HG02623 (cell line): ENCODE data around the gene SLC46A3.
"Not testable (repeated sequence)": the region's sequence is repeated elsewhere in the genome, so short reads cannot be mapped to it uniquely, and the experiment has no call there.

Experiments used
- ATAC-seq: cut with Tn5 transposase; IDR thresholded peaks from one replicate; pipeline ENCODE4 v1.9.1; 2021; ENCODE audit warnings: moderate library complexity; ENCODE audit not compliant: unreplicated experiment

The SLC46A3 gene

DNA sequence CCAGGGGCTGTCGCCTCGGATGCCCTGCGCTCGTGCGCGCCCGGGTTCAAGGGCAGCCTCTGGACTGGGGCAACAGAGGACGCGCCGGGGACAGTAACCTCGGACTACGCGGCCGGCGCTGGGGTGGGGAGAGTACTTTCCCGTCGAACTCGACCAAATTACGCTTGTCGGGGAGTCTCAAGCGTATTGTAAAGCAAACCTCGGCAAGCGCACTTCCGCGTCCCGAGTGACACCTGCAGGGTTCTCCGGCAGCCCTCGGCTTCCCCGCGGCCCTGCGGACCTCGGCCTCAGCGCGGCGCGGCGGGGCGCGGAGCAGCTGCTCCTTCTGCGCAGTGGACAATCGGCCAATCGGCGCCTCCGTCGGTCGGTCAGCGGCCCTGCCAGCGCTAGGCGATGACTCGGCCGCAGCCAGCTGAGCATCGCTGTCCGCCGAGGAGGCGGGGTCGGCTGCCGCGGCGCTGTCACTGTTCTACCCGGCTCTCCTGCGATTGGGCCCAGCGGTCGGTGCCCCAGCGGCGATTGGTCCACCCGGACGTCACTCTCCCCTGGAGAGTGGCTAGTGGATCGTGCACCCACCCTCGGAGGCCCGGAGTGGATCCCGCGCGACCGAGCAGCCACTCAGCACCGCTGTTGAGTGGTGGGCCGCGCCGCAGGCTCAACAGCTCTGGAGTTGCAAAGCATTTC lies at the start of gene SLC46A3:
SLC46A3 (minus strand) TSS at position 428 of the 684 bp plus-strand sequence. CDS start 972 bp downstream, outside the sequence.
- ATAC-seq, result peak; percentile 99

DNA sequence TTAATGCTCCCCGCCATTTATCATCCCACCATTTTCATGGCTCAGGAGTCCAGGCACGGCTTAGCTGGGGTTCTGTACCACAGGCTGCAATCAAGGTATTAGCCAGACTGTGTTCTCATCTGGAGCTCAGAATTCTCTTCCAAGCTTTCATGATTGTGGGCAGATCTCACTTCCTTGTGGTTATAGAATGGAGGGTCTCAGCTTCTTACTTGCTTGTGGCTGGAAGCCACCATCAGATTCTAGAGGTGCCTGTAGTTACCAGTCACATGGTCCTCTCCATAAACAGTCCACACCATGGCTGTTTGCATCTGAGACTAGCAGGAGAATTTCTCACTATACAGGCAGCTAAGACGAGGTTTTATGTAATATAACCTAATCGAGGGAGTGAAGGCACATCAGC lies 45.1 kb upstream of the SLC46A3 start:
- ATAC-seq, result no peak

DNA sequence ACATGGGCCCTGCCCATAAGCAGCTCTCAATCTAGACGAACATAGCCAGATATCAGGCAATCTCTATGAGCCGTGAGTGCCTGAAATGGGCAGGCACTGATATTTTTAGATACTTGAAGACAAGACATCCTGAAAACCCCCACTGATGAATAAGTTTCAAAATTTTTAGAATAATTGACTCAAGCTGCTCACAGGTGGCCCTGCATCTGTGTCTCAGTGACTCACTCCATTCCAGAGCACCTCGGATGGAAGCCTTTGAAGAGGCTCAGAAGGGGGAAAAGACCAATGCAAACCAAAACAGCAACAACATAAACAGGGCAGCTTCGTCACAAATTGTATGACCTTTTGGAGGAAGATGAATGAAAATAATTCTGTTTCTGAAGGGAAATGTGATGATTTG lies 42.8 kb upstream of the SLC46A3 start:
- ATAC-seq, result no peak

DNA sequence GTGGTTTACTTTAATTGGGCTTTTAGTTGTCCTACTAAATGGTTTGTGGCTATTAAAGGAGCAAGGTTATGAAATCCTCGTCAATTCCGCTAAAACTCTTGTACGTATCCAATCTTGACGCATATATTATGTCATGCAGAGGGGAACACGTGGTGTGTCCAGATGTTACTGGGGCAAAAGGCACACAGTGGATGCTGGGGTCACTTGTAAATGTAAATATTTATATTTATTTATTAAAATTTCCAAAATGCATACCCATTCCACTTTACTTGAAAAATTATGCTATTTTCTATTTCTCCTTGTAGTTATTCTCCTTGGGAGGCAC lies 36.7 kb upstream of the SLC46A3 start:
- no peak for ATAC-seq

DNA sequence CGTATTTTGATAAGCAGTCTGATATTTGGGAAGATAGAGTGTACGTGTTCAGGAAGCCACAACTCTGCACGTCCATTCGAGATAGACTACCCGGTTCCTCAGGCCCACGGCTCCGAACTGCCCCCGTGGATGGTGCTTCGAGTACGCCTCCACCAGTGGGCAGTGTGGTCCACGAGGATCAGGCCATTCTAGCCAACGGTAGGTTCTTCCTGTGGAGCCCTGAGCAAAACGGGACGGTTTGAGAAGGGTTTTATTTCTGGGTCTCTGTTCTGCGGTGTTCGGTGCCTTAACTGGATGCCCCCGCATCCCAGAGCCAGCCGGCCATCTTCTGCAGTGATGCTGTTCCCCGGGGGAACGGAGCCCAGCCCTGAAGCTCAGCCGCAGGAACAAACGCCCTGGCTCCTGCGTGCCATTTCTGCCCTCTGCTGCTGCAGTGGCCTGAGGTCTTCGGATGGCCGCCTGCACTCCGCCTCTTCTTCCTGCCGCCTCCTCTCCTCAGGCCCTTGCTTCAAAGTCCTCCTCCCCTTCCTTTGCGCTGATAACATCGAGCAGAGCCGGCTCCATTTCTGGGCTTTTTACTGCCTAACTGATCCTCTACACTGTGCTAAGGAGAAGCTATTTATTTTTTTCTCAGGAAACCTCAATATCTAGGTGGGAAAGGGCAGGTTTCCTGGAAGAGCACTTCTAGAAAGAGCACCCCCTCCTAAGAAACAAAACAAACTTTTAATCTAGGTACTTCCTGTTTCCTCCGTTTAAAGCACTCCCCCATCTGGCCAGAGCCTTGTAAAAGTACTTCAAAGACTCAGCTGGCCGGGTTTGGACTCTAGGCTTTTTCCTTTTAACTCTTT lies 36.2 kb upstream of the SLC46A3 start:
- ATAC-seq, result no peak

- ATAC-seq, result no peak
Measured at GRCh38 chr13:28753946-28754345, 35.2 kb upstream of the SLC46A3 start.

GRCh38 chr13:28753208-28753892 lies 34.6 kb upstream of the SLC46A3 start:
- no peak for ATAC-seq

DNA sequence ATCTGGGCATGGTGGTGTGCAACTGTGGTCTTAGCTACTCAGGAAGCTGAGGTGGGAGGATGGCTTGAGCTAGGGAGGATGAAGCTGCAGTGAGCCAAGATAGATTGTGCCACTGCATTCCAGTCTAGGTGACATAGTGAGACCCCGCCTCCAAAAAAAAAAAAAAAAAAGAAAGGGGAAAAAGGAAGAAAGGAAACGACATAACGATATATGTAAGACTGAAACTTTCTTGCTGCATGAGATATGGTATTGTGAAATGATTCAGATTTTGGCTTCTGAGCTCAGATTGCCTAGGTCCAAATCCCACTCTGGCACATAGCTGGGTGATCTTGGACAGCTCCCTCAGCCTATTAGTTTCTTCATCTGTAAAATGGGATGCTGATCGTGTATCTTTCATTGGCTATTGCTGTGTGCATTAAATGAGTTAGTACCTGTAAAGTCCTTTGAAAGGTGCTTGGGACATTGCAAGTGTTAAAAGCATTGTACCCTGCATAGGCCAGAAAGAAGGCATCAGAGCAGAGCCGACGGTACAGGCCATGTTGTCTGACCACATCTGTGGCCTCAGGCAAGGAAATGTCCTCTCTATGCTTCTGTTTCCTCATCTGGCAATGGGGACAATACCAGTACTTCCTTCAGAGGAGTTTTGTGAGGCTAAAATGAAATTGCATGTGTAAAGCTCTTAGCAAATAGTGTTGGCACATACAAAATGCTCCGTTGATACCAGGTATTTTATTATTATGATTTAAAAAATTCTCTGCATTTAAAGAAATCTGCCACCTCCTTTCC lies 32.6 kb upstream of the SLC46A3 start:
- no peak for ATAC-seq

DNA sequence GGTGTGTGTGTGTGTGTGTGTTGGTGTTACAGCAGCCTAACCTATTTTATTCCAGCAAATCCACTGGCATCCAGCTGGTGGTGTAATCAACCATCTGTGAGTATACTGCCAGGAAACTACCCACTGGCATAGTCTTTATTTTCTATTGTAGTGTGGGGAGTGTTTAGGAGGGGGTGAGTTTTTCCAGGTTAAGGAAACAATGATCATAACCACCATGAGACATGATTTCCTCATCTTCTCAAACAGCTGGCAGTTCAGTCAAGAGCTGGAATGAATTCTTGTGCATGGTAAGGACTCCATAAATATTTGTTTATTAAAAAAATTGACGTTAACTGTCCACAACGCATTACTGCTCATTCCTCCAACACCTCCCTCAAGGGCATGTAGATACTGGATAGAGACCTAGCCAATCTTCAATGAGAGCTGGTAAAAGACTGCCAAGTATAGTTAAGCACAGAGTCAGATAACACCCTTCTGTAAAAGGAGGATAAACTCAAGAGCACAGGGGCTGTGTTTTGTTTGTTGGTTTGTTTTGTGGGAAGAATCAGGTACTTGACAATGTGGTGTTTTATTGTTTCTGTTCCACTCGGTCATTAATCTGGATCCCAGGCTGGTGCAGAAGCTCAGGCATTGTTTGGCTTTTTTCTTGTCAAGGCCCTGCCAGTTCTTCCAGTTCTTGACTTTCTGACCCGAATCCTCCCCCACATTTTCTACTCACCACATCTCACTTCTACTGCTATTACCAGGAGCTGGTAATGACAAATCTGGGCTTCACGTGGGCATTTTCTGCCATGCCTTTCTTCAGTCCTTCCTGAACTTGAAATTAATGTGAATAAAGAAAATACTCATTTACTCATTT lies 31.6 kb upstream of the SLC46A3 start:
- ATAC-seq, result no peak

DNA sequence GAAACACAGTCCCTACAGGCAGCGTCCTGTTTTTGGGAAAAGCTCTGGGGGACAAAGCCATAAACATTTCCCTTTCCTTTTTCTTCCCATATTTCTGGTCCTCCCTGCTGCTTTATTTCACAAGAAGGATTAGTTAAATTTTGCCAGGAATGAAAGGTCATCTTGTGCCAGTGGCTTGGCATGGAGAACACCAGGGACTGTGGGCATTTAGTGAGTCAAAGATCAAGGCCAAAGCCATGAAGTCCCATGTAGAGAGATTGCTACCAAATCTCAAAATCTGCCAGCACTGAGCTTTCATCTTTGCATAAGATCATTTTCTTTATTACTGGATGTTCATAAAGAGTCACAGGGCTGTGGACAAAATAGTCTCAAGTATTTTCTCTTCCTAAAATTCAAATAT lies 29.1 kb upstream of the SLC46A3 start:
- no peak for ATAC-seq

DNA sequence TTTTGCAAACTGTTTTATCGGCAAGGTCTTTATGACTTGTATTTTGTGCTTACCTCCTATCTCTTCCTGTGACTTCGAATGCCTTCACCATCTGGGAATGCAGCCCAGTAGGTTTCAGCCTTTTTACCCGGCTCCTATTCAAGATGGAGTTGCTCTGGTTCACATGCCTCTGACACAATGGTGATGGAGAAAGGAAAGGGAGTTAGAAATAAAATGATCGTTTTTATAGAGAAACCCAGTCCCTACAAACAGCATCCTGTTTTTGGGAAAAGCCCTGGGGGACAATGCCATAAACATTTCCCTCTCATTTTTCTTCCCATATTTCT lies 27.5 kb upstream of the SLC46A3 start:
- no peak for ATAC-seq

GRCh38 chr13:28744656-28745055 lies 25.9 kb upstream of the SLC46A3 start:
- no peak for ATAC-seq

- ATAC-seq, result no peak
Measured at GRCh38 chr13:28744091-28744536, 25.3 kb upstream of the SLC46A3 start.

DNA sequence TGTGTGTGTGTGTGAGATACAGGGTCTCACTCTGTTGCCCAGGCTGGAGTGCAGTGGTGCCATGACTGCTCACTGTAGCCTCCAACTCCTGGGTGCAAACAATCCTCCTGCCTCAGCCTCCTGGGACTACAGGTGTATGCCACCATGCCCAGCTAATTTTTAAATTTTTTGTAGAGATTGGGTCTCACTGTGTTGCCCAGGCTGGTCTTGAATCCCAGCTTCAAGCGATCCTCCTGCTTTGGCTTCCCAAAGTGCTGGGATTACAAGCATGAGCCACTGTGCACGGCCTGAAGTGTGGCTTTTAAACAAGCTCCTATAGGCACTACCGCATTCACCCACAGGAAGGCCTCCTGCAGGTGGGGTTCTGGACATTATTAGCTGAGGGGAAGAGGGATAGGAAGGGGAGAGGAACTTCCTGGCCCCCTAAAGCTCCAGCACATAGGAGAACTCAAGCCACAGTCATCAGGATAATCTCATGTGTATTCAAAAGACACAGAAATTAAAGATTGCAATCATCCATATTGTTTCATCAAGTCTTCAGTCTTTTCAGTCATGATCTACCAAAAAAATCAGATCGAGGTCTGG lies 24.8 kb upstream of the SLC46A3 start:
- ATAC-seq, result no peak

- ATAC-seq, result no peak
Measured at GRCh38 chr13:28743020-28743419, 24.2 kb upstream of the SLC46A3 start.

DNA sequence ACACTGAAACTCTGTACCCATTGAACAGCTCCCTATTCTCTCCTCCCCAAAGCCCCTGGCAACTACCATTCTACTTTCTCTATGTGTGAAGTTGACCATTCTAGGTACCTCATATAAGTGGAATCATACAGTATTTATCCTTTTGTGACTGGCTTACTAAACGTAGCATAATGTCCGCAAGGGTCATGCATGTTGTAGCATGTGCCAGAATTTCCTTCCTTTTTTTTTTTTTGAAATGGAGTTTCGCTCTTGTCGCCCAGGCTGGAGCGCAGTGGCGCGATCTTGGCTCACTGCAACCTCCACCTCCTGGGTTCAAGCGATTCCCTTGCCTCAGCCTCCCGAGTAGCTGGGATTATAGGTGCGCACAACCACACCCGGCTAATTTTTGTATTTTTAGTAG lies 23.7 kb upstream of the SLC46A3 start:
- not testable (repeated sequence) for ATAC-seq

DNA sequence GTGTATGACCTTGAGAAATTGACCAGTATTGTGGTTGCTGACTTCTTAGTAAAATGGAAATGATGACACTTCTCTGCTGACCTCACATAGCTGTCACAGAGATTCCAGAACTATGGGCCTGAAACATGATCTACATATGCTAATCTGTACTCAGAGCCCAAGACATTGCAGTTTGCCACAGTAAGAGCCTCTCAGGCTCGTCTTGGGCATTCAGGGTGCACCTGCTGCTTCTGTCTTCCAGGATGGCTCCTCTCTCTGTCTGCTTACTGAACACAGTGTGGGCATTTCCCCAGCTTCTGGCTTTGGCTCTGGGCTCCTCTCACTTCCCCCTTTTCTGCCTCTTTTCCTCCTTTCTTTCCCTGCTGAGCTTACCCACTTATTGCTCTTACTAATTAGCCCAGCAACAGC lies 22.3 kb upstream of the SLC46A3 start:
- no peak for ATAC-seq

DNA sequence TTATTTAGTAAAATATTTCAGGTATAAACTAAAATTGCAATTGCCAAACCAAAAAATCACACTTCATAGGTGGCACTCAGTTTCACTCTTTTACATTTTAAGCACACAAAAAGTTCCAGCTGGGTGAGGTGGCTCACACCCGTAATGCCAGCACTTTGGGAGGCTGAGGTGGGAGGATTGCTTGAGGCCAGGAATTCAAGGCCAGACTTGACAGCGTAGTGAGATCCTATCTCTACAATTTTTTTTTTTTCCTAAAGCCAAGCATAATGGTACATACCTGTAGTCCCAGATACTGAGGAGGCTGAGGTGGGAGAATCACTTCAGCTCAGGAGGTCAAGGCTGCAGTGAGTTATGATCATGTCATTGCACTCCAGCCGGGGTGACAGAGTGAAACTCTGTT lies 20.6 kb upstream of the SLC46A3 start:
- ATAC-seq, result no peak

DNA sequence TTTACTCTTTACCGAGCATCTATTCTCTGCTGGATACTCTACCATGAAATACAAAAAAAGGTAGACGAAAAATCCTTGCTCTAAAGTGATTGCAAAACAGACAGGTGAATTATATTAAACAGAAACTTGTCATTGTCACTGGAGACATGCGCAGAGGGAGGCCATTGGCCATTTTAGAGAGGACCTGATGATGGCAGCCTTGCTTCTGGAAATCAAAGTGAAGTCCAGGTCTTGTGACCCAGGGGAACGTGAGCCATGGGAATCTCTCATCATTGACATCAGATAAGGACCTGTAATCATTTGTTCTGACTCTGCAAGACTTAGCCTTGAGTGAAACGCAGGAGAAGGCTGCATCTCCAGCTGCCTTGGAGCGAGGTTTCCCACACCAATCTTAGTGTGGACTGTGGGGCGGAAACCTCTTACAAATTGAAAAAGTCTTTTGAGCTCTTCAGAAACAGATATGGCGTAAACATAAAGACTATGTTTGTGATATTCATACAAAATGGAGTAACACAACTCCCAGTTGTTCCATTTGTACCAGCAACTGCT lies 16.8 kb upstream of the SLC46A3 start:
- no peak for ATAC-seq

DNA sequence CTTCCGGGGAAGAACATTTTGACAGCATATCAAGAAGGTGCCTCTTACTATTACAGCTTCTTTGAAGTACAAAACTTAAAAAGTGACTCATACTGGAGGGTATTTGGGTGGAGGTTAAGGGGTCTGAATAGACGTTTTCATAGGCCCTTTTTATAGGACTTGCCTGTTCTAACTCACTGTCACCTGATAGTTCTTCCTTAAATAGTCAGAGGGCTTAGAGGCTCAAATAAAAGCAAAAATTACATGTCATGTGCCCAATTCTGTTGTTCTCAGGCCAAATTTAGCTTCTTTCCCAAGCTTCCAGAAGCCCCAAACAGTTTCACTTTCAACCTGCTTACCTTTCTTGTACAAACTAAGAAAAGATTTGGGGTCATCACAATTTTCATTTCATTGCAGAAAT lies 16.1 kb upstream of the SLC46A3 start:
- ATAC-seq, result no peak
